AG10803 (cell line): Measurements from ENCODE around the gene INVS.
A peak's percentile ranks its signal among the peaks of the same experiment; 100 is the strongest.
"Not testable (repeated sequence)": the region's sequence is repeated elsewhere in the genome, so short reads cannot be mapped to it uniquely, and the experiment has no call there.

Experiments
- DNase-seq: peaks from one replicate; pipeline ENCODE4 v3.0.0; 2010; ENCODE audit warnings: low read depth
- H3K4me3 ChIP-seq: 2 replicates; pipeline ENCODE4 v1.5.1; 2011; ENCODE audit warnings: mild to moderate bottlenecking, low read length, control low read depth
- CTCF ChIP-seq: conservative IDR thresholded peaks from 2 replicates; pipeline ENCODE4 v1.5.1; 2011; ENCODE audit warnings: mild to moderate bottlenecking, low read length, control low read depth, inconsistent platforms

The INVS gene

GRCh38 chr9:100126423-100126822, 27.4 kb downstream of the INVS start:
- no peak for DNase-seq
- TF ChIP-seq CTCF, result no peak
- no peak overlapping the region for H3K4me3 ChIP-seq

GRCh38 chr9:100129772-100130171, 30.7 kb downstream of the INVS start:
- no peak for TF ChIP-seq CTCF
- DNase-seq, result peak; percentile 29
- no peak overlapping the region for H3K4me3 ChIP-seq

DNA sequence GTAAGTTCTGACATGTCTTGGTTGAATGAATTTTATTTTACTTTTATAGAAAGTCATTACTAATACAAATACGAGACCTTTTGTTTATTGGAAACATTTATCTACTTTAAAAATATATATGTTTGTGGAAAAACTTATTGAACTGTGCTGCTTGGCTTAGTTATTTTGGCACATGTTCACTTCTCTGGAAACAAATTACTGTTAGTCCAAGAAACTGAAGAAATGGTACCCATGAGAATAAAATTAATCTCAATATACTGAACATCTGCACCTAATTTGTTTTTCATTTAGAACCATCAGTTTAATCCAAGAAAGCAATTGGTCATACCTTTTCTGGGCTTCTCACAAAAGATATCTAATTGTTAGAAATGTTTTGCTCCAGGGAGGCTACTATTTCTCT, 32.2 kb downstream of the INVS start:
- TF ChIP-seq CTCF, result no peak
- no peak overlapping the region for H3K4me3 ChIP-seq
- DNase-seq, result no peak

DNA sequence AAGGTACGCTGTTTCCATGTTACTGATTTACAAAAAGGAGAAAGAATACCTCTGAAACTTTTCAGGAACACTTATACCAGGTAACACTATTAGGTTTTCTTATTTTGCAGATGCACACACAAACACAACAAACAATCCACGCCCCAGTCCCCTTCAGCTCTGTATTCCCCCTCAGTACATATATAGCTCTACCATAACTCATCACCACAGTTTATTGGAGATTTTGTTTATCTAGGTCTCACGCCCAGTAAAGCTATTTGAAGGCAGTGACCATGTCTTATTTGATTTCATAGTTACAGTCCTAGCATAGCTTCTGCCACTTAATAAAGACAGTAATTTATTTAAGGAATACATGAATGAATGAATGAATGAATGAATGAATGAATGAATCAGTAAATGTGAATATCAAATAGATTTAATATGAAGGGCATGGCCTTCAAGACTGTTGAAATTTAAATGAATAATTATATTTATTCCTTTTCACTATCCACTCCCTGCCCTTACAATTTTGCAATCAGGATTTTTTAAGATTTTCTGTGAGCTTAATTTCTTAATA, 32.9 kb downstream of the INVS start:
- H3K4me3 ChIP-seq, result no peak overlapping the region
- no peak for TF ChIP-seq CTCF
- DNase-seq, result no peak

DNA sequence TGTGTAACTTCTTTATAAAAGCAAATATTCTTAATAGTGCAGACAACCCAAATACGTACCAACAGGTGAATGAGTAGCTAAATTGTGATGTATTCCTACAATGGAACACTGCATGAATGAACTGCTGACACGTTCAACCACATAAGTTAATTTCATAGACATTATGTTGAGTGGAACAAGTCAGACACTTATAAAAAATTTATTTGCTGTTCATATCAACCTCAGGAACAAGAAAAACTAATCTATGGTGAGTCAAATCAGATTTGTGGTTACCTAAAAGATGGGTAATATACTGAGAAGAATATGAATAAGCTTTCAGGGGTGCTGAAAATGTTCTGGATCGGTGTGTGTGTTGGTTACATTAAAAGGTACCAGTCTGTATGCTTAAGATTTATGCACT, 35.7 kb downstream of the INVS start:
- no peak overlapping the region for H3K4me3 ChIP-seq
- no peak for TF ChIP-seq CTCF
- no peak for DNase-seq

GRCh38 chr9:100136799-100137198, 37.8 kb downstream of the INVS start:
- TF ChIP-seq CTCF, result 0 out of 2 replicates have a peak, but pooled peaks have one; percentile 9
- not testable (repeated sequence) for DNase-seq, H3K4me3 ChIP-seq

DNA sequence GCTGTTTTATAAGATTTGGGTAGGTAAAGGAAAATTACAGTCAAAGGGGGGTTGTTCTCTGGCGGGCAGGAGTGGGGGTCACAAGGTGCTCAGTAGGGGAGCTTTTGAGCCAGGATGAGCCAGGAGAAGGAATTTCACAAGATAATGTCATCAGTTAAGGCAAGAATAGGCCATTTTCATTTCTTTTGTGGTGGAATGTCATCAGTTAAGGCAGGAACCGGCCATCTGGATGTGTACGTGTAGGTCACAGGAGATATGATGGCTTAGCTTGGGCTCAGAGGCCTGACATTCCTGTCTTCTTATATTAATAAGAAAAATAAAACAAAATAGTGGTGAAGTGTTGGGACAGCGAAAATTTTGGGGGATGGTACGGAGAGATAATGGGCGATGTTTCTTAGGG, 41.3 kb downstream of the INVS start:
- DNase-seq, H3K4me3 ChIP-seq: not testable (repeated sequence)

DNA sequence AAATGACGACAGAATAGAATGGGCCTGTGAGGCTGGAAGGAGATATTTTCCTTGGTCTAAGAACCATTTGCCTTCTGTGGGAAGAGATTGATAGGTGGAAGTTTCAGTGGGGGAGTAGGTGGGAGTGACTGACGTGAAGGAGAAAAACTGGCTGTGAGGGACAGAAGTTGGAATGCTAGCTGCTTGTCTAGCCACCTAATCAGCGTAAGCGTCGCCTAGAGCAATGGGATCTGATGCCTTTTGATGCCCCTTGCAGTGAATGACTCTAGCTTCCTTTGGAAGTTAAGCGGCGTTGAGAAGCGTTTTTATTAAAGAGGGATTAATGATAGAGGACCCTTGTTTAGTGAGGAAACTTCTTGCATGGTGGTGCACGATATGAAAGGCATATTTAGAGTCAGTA, 42.8 kb downstream of the INVS start:
- not testable (repeated sequence) for H3K4me3 ChIP-seq, DNase-seq

DNA sequence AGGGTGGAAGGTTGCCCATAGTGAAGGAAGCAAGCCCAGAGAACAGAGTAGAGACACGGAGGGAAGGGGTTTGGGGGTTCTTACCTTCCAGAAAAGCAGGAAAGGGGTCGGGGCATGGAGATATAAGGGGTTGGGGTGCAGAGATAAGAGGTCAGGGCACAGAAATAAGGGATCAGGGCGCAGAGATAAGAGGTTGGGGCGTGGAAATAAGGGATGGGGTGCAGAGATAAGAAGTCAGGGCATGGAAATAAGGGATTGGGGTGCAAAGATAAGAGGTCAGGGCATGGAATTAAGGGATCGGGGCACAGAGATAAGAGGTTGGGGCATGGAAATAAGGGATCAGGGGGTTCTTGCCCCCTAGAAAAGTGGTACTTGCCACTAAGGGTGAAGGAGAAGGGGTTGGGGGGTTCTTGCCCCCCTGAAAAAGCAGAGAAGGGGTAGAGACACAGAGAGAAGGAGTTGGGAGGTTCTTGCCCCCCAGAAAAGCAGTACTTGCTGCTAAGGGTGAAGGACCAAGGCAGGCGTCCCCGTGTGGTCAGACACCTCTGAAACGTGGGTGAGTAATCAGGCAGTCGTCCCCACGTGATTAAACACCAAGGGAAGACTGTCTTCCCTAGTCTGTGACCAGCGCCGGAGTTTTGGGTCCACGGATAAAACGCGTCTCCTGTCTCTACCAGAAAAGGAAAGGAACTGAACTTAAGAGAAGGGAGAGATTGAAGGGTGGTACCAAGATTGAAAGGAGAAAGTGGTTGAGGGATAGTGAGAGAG, 46.3 kb downstream of the INVS start:
- DNase-seq, H3K4me3 ChIP-seq: not testable (repeated sequence)

- not testable (repeated sequence) for H3K4me3 ChIP-seq, DNase-seq
Measured at GRCh38 chr9:100145976-100146375, 46.9 kb downstream of the INVS start.
